H1 (cell line): ENCODE measurements around the gene REELD1. TPM values are rescaled to one million over a fixed set of nuclear protein-coding genes. Genes with fewer than 3 reads are reported as not detected.

Experiments
- CTCF ChIA-PET: fragments of 300-600 bp; sonication (Branson Sonifier 250); formaldehyde crosslinking; loops from one replicate; lab custom pipeline; 2021; ENCODE audit not compliant: partially characterized antibody; lab: Charles Lee
- POLR2A ChIA-PET: fragments of 300-600 bp; sonication (Branson Sonifier 250); formaldehyde crosslinking; loops from one replicate; lab custom pipeline; 2021; ENCODE audit warnings: inconsistent platforms; ENCODE audit not compliant: partially characterized antibody; lab: Charles Lee
- DNase-seq, 2 experiments: peaks; one replicate each; pipeline versions ENCODE4 v3.0.0 to v3.0.0-alpha.2; 2010 to 2022; ENCODE audit warnings: low spot score in 2 of 2, low read depth in 1 of 2, mixed read lengths in 1 of 2
- FAIRE-seq: peaks from 2 replicates; lab custom pipeline; 2011; peaks lifted over from hg19 to GRCh38; lab: Jason Lieb, UNC
- H2AFZ ChIP-seq: 2 replicates; pipeline ENCODE4 v1.8.1; 2012; ENCODE audit warnings: low read length, inconsistent platforms
- H2AK5ac ChIP-seq: 2 replicates; pipeline ENCODE4 v1.6.1; 2013; ENCODE audit warnings: low read depth, low read length
- H2BK120ac ChIP-seq: replicated peaks from 2 replicates; pipeline ENCODE3; 2013; ENCODE audit warnings: low read depth, low read length, inconsistent platforms
- H2BK12ac ChIP-seq: 2 replicates; pipeline ENCODE4 v1.6.1; 2013; ENCODE audit warnings: low read depth, low read length
- H2BK15ac ChIP-seq: 2 replicates; pipeline ENCODE4 v1.6.1; 2013; ENCODE audit warnings: low read length
- H2BK20ac ChIP-seq: 2 replicates; pipeline ENCODE4 v1.6.1; 2013; ENCODE audit warnings: low read length
- H2BK5ac ChIP-seq: 2 replicates; pipeline ENCODE4 v1.6.1; 2013; ENCODE audit warnings: low read depth, low read length
- H3K14ac ChIP-seq: 2 replicates; pipeline ENCODE4 v1.6.1; 2013; ENCODE audit warnings: inconsistent platforms; ENCODE audit not compliant: insufficient read length
- H3K18ac ChIP-seq: 2 replicates; pipeline ENCODE4 v1.6.1; 2013; ENCODE audit warnings: low read length; ENCODE audit errors: extremely low read depth
- H3K23ac ChIP-seq: 2 replicates; pipeline ENCODE4 v1.6.1; 2013; ENCODE audit warnings: inconsistent platforms; ENCODE audit not compliant: insufficient read length
- H3K23me2 ChIP-seq: 2 replicates; pipeline ENCODE4 v1.6.1; 2013; ENCODE audit warnings: low read depth, low read length
- H3K27ac ChIP-seq: 2 replicates; pipeline ENCODE4 v1.6.1; 2011; ENCODE audit warnings: low read depth, low read length, inconsistent platforms
- H3K27me3 ChIP-seq, 4 experiments: replicated peaks in 1 of 4; 1 replicate in 1 of 4; 2 replicates in 3 of 4; pipeline versions ENCODE4 v1.6.1 to v1.8.1; 2011 to 2013; ENCODE audit warnings: low read length in 3 of 4, mild to moderate bottlenecking in 3 of 4, inconsistent platforms in 2 of 4, mixed read lengths in 2 of 4, moderate library complexity in 1 of 4; ENCODE audit not compliant: control insufficient read depth in 3 of 4, insufficient read depth in 3 of 4; ENCODE audit errors: extremely low read depth in 1 of 4
- H3K36me3 ChIP-seq, 4 experiments: 2 replicates each; pipeline versions ENCODE4 v1.6.1 to v1.8.1; 2011 to 2013; ENCODE audit warnings: mild to moderate bottlenecking in 4 of 4, low read length in 3 of 4, moderate library complexity in 2 of 4, control low read depth in 1 of 4, inconsistent platforms in 1 of 4; ENCODE audit not compliant: insufficient read depth in 4 of 4, control insufficient read depth in 2 of 4
- H3K4ac ChIP-seq: replicated peaks from 2 replicates; pipeline ENCODE3; 2013; ENCODE audit warnings: low read length, low read depth, mixed read lengths, inconsistent platforms; ENCODE audit not compliant: insufficient read length
- H3K4me1 ChIP-seq, 4 experiments: replicated peaks in 1 of 4; 1 replicate in 1 of 4; 2 replicates in 3 of 4; pipeline versions ENCODE4 v1.6.1 to v1.8.1; 2011 to 2013; ENCODE audit warnings: low read length in 3 of 4, inconsistent platforms in 2 of 4, mixed read lengths in 1 of 4; ENCODE audit not compliant: insufficient read depth in 4 of 4, control insufficient read depth in 3 of 4
- H3K4me2 ChIP-seq, 2 experiments: 2 replicates each; pipeline versions ENCODE4 v1.6.1 to v1.8.1; 2011 to 2013; ENCODE audit warnings: low read depth in 2 of 2, low read length in 2 of 2, control low read depth in 1 of 2, inconsistent platforms in 1 of 2, mild to moderate bottlenecking in 1 of 2; ENCODE audit not compliant: insufficient read depth in 1 of 2
- H3K4me3 ChIP-seq, 4 experiments: fragments of 200-600, 300-600 bp in 1 of 4; sonication (generic), shearing (Covaris generic), sonication (Bioruptor Twin) in 1 of 4; 2 replicates each; pipeline versions ENCODE4 v1.5.1 to v1.8.1; 2011 to 2016; ENCODE audit warnings: low read length in 4 of 4, low read depth in 3 of 4, control low read depth in 2 of 4, inconsistent platforms in 2 of 4, mild to moderate bottlenecking in 2 of 4, mixed read lengths in 1 of 4, moderate library complexity in 1 of 4; ENCODE audit not compliant: insufficient read depth in 2 of 4; ENCODE audit errors: extremely low read depth in 1 of 4
- H3K56ac ChIP-seq: replicated peaks from 2 replicates; pipeline ENCODE3; 2013; ENCODE audit warnings: low read depth, mild to moderate bottlenecking, mixed read lengths, low read length, inconsistent platforms; ENCODE audit not compliant: insufficient read length
- H3K79me1 ChIP-seq: 2 replicates; pipeline ENCODE4 v1.6.1; 2013; ENCODE audit warnings: low read depth, low read length, control low read depth
- H3K79me2 ChIP-seq, 2 experiments: 2 replicates each; pipeline versions ENCODE4 v1.6.1 to v1.8.1; 2012 to 2013; ENCODE audit warnings: low read length in 2 of 2, mild to moderate bottlenecking in 2 of 2, inconsistent platforms in 1 of 2; ENCODE audit not compliant: insufficient read depth in 2 of 2, control insufficient read depth in 1 of 2
- H3K9ac ChIP-seq, 4 experiments: replicated peaks in 1 of 4; 1 replicate in 1 of 4; 2 replicates in 3 of 4; pipeline versions ENCODE4 v1.6.1 to v1.8.1; 2011 to 2013; ENCODE audit warnings: low read depth in 3 of 4, low read length in 3 of 4, control low read depth in 2 of 4, mild to moderate bottlenecking in 2 of 4, moderate library complexity in 2 of 4, inconsistent platforms in 1 of 4; ENCODE audit errors: extremely low read depth in 1 of 4
- H3K9me3 ChIP-seq, 2 experiments: 2 replicates each; pipeline versions ENCODE4 v1.6.1 to v1.8.1; 2012 to 2013; ENCODE audit warnings: mild to moderate bottlenecking in 2 of 2, moderate library complexity in 2 of 2, control low read depth in 1 of 2, inconsistent platforms in 1 of 2, low read depth in 1 of 2, low read length in 1 of 2, mixed read lengths in 1 of 2; ENCODE audit not compliant: insufficient read depth in 2 of 2
- H4K20me1 ChIP-seq, 2 experiments: replicated peaks in 1 of 2; 2 replicates each; pipeline versions ENCODE3 to v1.8.1; 2011 to 2013; ENCODE audit warnings: inconsistent platforms in 2 of 2, low read length in 2 of 2, mild to moderate bottlenecking in 1 of 2; ENCODE audit not compliant: insufficient read depth in 2 of 2, control insufficient read depth in 1 of 2
- H4K5ac ChIP-seq: 2 replicates; pipeline ENCODE4 v1.6.1; 2013; ENCODE audit warnings: low read length, low read depth, mixed read lengths, inconsistent platforms; ENCODE audit not compliant: insufficient read length
- H4K8ac ChIP-seq: 2 replicates; pipeline ENCODE4 v1.8.0; 2013; ENCODE audit warnings: mild to moderate bottlenecking, moderate library complexity, low read length, inconsistent platforms; ENCODE audit not compliant: insufficient read depth; ENCODE audit errors: extremely low read depth
- H4K91ac ChIP-seq: replicated peaks from 2 replicates; pipeline ENCODE3; 2013; ENCODE audit warnings: low read length, mixed read lengths, inconsistent platforms; ENCODE audit not compliant: insufficient read length
- CHD2 ChIP-seq: IDR thresholded peaks from 2 replicates; pipeline ENCODE4 v1.6.1; 2012; ENCODE audit warnings: low read length, improper control_type of control experiment
- EP300 ChIP-seq, 2 experiments: IDR thresholded peaks; 1 replicate in 1 of 2; 2 replicates in 1 of 2; pipeline ENCODE4 v1.6.1; 2011 to 2012; ENCODE audit warnings: low read depth in 2 of 2, low read length in 2 of 2, mild to moderate bottlenecking in 2 of 2, borderline replicate concordance in 1 of 2, inconsistent platforms in 1 of 2, moderate library complexity in 1 of 2
- GABPA ChIP-seq: IDR thresholded peaks from 2 replicates; pipeline ENCODE4 v1.6.1; 2011; ENCODE audit warnings: mild to moderate bottlenecking, low read length, moderate library complexity, borderline replicate concordance; ENCODE audit not compliant: insufficient read depth
- MAFK ChIP-seq: IDR thresholded peaks from 2 replicates; pipeline ENCODE4 v1.6.1; 2012; ENCODE audit warnings: low read depth, mild to moderate bottlenecking, improper control_type of control experiment, low read length
- SUZ12 ChIP-seq: fragments of 200-600 bp; sonication (generic); IDR thresholded peaks from 2 replicates; pipeline ENCODE4 v1.6.1; 2012; ENCODE audit warnings: mild to moderate bottlenecking, inconsistent platforms, low read length, moderate library complexity, mixed read lengths
- TEAD4 ChIP-seq: IDR thresholded peaks from 2 replicates; pipeline ENCODE4 v1.6.1; 2012; ENCODE audit warnings: low read depth, low read length, inconsistent platforms, mixed read lengths
- WGBS, 2 experiments: shearing (Covaris generic) in 1 of 2; methylation state at CpG; one replicate each; pipeline versions ENCODE4 v1.1.6 to v1.1.7; 2013 to 2015; ENCODE audit warnings: low lambda C conversion rate in 2 of 2, mixed read lengths in 2 of 2, inconsistent platforms in 1 of 2, low coverage in 1 of 2, missing lambda C conversion rate in 1 of 2; ENCODE audit not compliant: insufficient replicate concordance in 2 of 2, insufficient coverage in 1 of 2, insufficient read length in 1 of 2; ENCODE audit errors: extremely low coverage in 1 of 2, missing lambda C conversion rate in 1 of 2; 5-methylcytosine and 5-hydroxymethylcytosine counted together
- polyA plus RNA-seq, 7 experiments: library from polyadenylated mRNA; depleted of rRNA in 3 of 7; stranded (reverse) in 5 of 7; unstranded in 2 of 7; fragments of >200 nt in 5 of 7; fragments of 200-250 nt in 2 of 7; gene quantifications; 1 replicate in 5 of 7; 2 replicates in 1 of 7; 4 replicates in 1 of 7; pipeline versions ENCODE4 v1.2.1 to v1.2.3, GENCODE V29; 2011 to 2013; ENCODE audit warnings: missing spikeins in 2 of 7, mixed read lengths in 2 of 7
- total RNA-seq: library from RNA; stranded (reverse); fragmentation: NEBNext Ultra II Directional; extraction: Animal tissue kit (Norgen Biotek cat#: 25700); gene quantifications from 2 replicates; pipeline ENCODE4 v1.2.1, GENCODE V29; 2021

REELD1 gene
- total and polyA plus RNA-seq, 2 of the 8 experiments (the other 6 are each of a cell fraction or from before 2014, with no cell fraction given): 0.03 TPM; not detected in 1

DNA sequence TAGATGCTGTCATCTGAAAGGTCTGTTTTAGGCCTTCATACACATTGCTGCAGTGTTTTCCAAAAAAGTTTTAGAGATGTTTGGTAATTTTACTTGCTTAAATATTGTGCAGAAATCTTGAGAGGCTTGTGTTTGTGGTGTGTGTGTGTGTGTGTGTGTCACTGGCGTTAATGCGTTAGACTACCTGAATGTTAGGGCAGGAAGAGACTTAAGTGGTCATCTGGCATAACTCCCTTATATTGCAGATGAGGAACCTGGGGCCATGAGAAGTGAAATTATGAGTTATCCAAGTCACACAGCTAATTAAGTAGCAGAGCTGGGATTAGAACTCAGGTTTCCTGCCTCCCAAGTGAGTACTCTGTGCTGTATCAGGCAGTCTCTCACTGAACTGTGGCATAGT, 37.4 kb upstream of the REELD1 start:
- Histone ChIP-seq H3K4ac (no peak overlapping the region), H3K4me2 (peak overlapping the region; percentile 60 to 91), H3K9ac (peak overlapping the region in 2 of 4 experiments; percentile 34 to 62; a peak in 2 of 7 replicates), H4K5ac (no peak overlapping the region), H3K4me3 (peak overlapping the region; percentile 68 to 92 (median 86); a peak in 6 of 8 replicates), H3K36me3 (0 out of 8 replicates have a peak, but pooled peaks cover 0 to 4% (median 0%) of the 10 kb centered on the region in 4 experiments), H2BK12ac (no peak overlapping the region), H4K20me1 (peaks cover 4 to 10% of the 10 kb centered on the region in 2 experiments), H4K8ac (no peak overlapping the region), H3K27me3 (no peaks in the 10 kb centered on the region), H3K14ac (no peak overlapping the region), H2AK5ac (no peak overlapping the region), H2BK15ac (no peak overlapping the region), H3K23me2 (peaks cover 2% of the 10 kb centered on the region; the same call in 1 of the 2 replicates), H3K4me1 (peaks cover 0 to 2% (median under 1%) of the 10 kb centered on the region in 4 experiments; a peak in 4 of 7 replicates), H2BK20ac (no peak overlapping the region), H4K91ac (no peak overlapping the region), H2BK120ac (no peak overlapping the region), H3K18ac (no peak overlapping the region), H3K23ac (no peak overlapping the region), H3K27ac (no peak overlapping the region), H3K79me2 (peaks cover 0 to 59% of the 10 kb centered on the region in 2 experiments; a peak in 3 of 4 replicates), H3K56ac (peak overlapping the region; percentile 48), H2AFZ (no peak overlapping the region), H3K9me3 (no peaks in the 10 kb centered on the region), H3K79me1 (no peaks in the 10 kb centered on the region; the same call in 1 of the 2 replicates), H2BK5ac (no peak overlapping the region)
- ChIA-PET POLR2A (interaction anchor here (0.6 kb wide), 1 partner anchor 23 kb away, joined by 4 read pairs; no protein-coding TSS in a partner anchor), CTCF (interaction anchor here (1.8 kb wide), 1 partner anchor 82 kb away, joined by 5 read pairs; no protein-coding TSS in a partner anchor)
- DNase-seq: no peak
- 93% methylated on average over 2 of the region's 2 CpGs; no CpG with 5 or more reads in 1 of the 2 experiments for WGBS, 2 experiments
- TF ChIP-seq EP300 (IDR thresholded peaks at IDR 0.05; ENCODE audit: borderline replicate concordance in 1 of 2, low read depth in 2 of 2, low read length in 2 of 2) (no peak), GABPA (no peak), CHD2 (no peak), TEAD4 (no peak), MAFK (no peak), SUZ12 (no peak)
- FAIRE-seq: no peak
